ENCODE results near the gene LSR.

- TF ChIP-seq, protein P1, sequence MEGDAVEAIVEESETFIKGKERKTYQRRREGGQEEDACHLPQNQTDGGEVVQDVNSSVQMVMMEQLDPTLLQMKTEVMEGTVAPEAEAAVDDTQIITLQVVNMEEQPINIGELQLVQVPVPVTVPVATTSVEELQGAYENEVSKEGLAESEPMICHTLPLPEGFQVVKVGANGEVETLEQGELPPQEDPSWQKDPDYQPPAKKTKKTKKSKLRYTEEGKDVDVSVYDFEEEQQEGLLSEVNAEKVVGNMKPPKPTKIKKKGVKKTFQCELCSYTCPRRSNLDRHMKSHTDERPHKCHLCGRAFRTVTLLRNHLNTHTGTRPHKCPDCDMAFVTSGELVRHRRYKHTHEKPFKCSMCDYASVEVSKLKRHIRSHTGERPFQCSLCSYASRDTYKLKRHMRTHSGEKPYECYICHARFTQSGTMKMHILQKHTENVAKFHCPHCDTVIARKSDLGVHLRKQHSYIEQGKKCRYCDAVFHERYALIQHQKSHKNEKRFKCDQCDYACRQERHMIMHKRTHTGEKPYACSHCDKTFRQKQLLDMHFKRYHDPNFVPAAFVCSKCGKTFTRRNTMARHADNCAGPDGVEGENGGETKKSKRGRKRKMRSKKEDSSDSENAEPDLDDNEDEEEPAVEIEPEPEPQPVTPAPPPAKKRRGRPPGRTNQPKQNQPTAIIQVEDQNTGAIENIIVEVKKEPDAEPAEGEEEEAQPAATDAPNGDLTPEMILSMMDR (IDR thresholded peaks at IDR 0.05; ENCODE audit: insufficient read depth, low read length), result no peak
- TF ChIP-seq, protein P2, sequence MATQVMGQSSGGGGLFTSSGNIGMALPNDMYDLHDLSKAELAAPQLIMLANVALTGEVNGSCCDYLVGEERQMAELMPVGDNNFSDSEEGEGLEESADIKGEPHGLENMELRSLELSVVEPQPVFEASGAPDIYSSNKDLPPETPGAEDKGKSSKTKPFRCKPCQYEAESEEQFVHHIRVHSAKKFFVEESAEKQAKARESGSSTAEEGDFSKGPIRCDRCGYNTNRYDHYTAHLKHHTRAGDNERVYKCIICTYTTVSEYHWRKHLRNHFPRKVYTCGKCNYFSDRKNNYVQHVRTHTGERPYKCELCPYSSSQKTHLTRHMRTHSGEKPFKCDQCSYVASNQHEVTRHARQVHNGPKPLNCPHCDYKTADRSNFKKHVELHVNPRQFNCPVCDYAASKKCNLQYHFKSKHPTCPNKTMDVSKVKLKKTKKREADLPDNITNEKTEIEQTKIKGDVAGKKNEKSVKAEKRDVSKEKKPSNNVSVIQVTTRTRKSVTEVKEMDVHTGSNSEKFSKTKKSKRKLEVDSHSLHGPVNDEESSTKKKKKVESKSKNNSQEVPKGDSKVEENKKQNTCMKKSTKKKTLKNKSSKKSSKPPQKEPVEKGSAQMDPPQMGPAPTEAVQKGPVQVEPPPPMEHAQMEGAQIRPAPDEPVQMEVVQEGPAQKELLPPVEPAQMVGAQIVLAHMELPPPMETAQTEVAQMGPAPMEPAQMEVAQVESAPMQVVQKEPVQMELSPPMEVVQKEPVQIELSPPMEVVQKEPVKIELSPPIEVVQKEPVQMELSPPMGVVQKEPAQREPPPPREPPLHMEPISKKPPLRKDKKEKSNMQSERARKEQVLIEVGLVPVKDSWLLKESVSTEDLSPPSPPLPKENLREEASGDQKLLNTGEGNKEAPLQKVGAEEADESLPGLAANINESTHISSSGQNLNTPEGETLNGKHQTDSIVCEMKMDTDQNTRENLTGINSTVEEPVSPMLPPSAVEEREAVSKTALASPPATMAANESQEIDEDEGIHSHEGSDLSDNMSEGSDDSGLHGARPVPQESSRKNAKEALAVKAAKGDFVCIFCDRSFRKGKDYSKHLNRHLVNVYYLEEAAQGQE (IDR thresholded peaks at IDR 0.05; ENCODE audit: insufficient replicate concordance, low read depth), result no peak
- TF ChIP-seq POLR2AphosphoS5 (IDR thresholded peaks at IDR 0.05; ENCODE audit: low read depth) (no peak), GABPA (IDR thresholded peaks at IDR 0.05; ENCODE audit: low read depth) (no peak)
Observed at GRCh38 chr19:35246466-35247092, 2.2 kb upstream of the LSR start.

Data from HL-60 (cell line).